Endothelial cell of umbilical vein (primary cell): Measurements from ENCODE around the gene ADAMTS17.

Experiments
- EZH2 ChIP-seq: IDR thresholded peaks from 2 replicates; pipeline ENCODE4 v1.6.1; 2012; ENCODE audit warnings: borderline replicate concordance, low read depth, mild to moderate bottlenecking, moderate library complexity, low read length, inconsistent platforms; ENCODE audit not compliant: severe bottlenecking
- TF ChIP-seq, protein P1 (sequence below), 2 donors: IDR thresholded peaks; 1 replicate in 1 of 2; 2 replicates in 1 of 2; pipeline ENCODE4 v1.5.1; 2011; ENCODE audit warnings: low read length in 2 of 2, mild to moderate bottlenecking in 2 of 2, moderate library complexity in 2 of 2, control low read depth in 1 of 2, inconsistent platforms in 1 of 2, low read depth in 1 of 2; ENCODE audit not compliant: insufficient read depth in 1 of 2; ENCODE audit errors: extremely low read depth in 1 of 2

DNA sequence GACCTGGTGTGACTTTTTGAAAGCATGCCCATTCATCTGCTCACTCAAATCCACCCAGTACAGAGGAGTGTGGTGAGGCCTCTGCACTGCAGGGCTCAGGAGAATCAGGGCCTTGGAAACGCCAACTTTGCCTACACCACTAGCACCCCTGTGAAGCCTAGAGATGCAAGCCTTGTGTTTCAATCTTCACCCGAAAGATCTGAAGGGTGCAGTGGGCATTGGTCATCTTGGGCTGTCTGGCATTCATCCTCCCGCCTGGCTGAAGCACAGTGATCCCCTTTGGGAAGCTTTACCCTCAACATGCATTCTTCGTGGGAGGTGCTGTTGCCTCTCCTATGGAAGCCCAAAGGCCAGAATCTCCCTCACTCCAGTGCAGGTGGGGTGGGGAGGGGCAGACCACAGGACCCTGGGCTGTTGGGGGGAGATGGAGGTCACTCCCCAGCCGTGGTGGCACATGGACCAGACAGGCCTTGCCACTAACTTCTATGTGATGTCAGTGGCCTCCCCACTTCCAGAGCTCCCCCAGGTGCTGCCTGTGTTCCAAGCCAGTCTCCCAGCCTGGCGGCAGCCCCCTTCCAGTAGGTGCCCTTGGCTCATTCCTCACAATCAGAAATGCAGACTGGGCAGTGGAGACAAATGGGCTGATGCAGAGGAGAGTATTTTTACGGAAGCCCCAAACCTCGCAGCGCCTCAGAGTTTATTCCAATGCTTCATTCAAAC lies 92.5 kb downstream of the ADAMTS17 start:
- TF ChIP-seq, protein P1, sequence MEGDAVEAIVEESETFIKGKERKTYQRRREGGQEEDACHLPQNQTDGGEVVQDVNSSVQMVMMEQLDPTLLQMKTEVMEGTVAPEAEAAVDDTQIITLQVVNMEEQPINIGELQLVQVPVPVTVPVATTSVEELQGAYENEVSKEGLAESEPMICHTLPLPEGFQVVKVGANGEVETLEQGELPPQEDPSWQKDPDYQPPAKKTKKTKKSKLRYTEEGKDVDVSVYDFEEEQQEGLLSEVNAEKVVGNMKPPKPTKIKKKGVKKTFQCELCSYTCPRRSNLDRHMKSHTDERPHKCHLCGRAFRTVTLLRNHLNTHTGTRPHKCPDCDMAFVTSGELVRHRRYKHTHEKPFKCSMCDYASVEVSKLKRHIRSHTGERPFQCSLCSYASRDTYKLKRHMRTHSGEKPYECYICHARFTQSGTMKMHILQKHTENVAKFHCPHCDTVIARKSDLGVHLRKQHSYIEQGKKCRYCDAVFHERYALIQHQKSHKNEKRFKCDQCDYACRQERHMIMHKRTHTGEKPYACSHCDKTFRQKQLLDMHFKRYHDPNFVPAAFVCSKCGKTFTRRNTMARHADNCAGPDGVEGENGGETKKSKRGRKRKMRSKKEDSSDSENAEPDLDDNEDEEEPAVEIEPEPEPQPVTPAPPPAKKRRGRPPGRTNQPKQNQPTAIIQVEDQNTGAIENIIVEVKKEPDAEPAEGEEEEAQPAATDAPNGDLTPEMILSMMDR (IDR thresholded peaks at IDR 0.05; ENCODE audit: extremely low read depth in 1 of 2, insufficient read depth in 1 of 2, low read depth in 1 of 2, low read length in 2 of 2), result no peak
- TF ChIP-seq EZH2, result no peak
